Measurements from ENCODE around the gene SLC4A1.
A peak's percentile ranks its signal among the peaks of the same experiment; 100 is the strongest.

SLC4A1 gene

DNA sequence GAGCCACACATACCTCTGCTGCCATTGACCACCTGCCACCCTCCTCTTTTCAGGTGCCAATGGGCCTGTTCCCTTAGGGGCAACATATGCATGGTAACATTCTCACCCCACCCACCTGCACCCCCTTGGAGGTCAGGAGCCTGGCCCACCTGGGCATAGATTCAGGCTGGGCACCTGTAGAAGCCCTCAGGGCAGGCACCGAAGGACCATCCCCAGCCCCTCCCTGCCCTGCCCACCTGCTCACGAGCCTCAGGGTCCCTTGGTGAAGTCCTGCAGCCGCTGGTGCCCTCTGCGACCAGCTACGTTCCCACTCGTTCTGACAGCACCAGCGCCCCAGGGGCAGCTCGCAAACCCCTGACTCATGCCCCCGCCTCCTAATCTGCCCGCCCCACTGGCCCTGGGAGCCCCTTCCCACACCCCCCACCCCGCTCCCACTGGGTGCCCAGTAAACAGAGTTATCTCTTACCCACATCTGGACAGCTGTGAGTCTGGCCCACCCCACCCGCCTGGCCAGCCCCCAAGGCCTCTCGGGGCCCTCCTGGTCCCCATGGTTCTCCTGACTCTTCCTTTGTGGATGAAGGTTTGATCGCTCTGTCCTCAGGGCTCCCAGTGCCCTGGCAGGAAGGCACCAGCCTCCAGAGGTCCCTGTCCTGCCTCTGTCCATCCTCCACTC lies at the start of gene SLC4A1:
TSS of gene SLC4A1 (minus strand) at position 318 of the 673 bp plus-strand sequence. CDS start 5,269 bp downstream, outside the sequence.
- Histone ChIP-seq H3K36me3 (replicated peaks) (no peaks in the 10 kb centered on the region), H3K4me3 (ENCODE audit: low read depth, low read length) (no peak within 1 kb of the TSS), H3K27me3 (replicated peaks) (no peaks in the 10 kb centered on the region), H3K27ac (no peak within 1 kb of the TSS)
- no peak for DNase-seq
- TF ChIP-seq, protein P1, sequence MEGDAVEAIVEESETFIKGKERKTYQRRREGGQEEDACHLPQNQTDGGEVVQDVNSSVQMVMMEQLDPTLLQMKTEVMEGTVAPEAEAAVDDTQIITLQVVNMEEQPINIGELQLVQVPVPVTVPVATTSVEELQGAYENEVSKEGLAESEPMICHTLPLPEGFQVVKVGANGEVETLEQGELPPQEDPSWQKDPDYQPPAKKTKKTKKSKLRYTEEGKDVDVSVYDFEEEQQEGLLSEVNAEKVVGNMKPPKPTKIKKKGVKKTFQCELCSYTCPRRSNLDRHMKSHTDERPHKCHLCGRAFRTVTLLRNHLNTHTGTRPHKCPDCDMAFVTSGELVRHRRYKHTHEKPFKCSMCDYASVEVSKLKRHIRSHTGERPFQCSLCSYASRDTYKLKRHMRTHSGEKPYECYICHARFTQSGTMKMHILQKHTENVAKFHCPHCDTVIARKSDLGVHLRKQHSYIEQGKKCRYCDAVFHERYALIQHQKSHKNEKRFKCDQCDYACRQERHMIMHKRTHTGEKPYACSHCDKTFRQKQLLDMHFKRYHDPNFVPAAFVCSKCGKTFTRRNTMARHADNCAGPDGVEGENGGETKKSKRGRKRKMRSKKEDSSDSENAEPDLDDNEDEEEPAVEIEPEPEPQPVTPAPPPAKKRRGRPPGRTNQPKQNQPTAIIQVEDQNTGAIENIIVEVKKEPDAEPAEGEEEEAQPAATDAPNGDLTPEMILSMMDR (IDR thresholded peaks at IDR 0.05; ENCODE audit: low read depth, low read length, missing control alignments): no peak
- in situ Hi-C loops (cut with HindIII; ENCODE audit: low pct_ligation_motif_present, low sequenced_read_pairs): no loop called here

DNA sequence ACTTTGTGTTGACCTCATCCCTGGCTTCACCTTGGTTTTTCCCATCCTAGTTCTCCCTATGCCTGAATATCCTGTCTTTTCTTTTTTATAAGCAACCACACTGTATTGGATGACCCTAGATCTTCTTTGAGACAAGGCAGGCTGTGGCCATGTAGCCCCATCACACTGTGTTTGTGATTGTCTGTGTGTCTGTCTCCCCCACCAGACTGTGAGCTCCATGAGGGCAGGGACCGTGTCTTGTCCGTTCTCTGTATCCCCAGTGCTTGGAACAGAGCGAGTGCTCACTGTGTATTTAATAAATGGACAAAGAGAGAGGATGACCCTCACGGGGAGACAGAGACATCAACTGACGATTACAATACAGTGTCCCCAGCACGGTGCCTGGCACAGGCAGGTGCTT lies 49.6 kb upstream of the SLC4A1 start:
- Histone ChIP-seq H3K27ac (no peak overlapping the region), H3K27me3 (replicated peaks) (peaks cover 26% of the 10 kb centered on the region), H3K4me3 (ENCODE audit: low read depth, low read length) (no peak overlapping the region), H3K36me3 (replicated peaks) (peaks cover 20% of the 10 kb centered on the region)
- TF ChIP-seq, protein P1 (IDR thresholded peaks at IDR 0.05; ENCODE audit: low read depth, low read length, missing control alignments): no peak
- no peak for DNase-seq
- in situ Hi-C loops (cut with HindIII; ENCODE audit: low pct_ligation_motif_present, low sequenced_read_pairs): no loop called here

DNA sequence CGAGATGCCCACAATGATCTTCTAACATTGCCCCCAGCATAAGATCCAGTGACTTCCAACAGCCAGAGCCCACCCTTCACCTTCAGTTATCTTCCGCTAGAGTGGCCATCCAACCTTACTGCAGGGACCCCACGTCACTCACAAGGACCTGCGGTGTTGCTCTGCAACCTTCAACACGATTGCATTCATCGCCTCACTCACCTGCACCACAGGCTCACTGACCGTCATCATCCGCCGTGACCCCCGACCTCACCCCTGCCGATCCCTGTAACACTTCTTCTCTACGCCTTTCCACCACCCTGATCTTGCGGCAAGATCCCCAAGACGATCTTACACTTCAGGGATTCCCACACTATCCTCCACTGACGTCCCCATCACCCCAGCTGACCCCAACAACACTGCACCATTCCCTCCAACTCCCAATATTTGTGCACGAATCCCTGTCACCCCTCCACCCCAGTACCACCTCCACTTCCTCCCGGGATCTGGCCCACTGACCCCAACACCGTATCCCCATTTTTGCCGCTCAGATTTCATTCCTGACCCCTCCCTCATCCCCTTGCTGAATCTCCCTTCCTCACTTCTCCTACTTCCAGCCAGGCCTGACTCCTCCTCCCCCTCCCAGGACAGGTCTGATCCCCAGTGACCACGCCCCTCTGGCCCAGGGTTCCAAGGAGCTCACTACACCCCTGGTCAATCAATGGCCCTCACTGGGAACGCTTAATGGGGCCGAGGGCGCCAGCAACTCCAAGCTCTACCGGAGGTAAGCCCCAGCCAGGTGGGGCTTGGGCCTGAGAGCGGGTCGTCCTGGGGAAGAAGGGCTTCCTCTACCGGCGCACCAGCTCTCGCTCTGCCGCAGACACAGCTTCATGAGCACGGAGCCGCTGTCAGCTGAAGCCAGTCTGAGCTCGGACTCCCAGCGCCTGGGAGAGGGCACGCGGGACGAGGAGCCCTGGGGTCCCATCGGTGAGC lies 48.1 kb upstream of the SLC4A1 start:
- H3K27me3 ChIP-seq (replicated peaks): peaks cover 26% of the 10 kb centered on the region
- in situ Hi-C loops (cut with HindIII; ENCODE audit: low pct_ligation_motif_present, low sequenced_read_pairs): no loop called here
- H3K36me3 ChIP-seq (replicated peaks): peaks cover 13% of the 10 kb centered on the region

DNA sequence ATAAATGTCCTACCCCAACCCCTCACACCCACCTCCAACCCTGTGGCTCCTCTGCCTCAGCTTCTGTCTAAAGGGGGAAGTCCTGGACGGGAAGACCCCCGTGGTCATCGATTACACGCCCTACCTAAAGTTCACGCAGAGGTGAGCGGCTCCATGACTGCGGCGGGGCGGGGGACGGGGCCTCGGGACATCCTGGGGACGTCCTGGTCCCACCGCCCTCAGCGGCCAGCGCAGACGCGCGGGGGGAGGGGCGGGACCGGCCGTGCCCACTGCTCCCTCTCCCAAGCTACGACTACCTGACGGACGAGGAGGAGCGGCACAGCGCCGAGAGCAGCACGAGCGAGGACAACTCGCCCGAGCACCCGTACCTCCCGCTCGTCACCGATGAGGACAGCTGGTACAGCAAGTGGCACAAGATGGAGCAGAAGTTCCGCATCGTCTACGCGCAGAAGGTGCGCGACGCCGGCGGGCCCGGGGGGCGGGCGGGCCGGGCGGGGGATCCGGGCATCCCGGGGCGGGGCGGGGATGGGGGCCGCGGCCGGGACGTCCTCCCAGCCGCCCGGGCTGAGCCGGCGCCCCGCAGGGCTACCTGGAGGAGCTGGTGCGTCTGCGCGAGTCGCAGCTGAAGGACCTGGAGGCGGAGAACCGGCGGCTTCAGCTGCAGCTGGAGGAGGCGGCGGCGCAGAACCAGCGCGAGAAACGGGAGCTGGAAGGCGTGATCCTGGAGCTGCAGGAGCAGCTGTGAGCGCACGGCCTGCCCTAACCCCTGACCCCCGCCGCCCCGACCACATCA lies 47.1 kb upstream of the SLC4A1 start:
- Histone ChIP-seq H3K4me3 (ENCODE audit: low read depth, low read length) (peak overlapping the region; percentile 35), H3K27me3 (replicated peaks) (peaks cover 26% of the 10 kb centered on the region), H3K36me3 (replicated peaks) (peaks cover 5% of the 10 kb centered on the region), H3K27ac (no peak overlapping the region)
- peak; percentile 36 for DNase-seq
- TF ChIP-seq, protein P1 (IDR thresholded peaks at IDR 0.05; ENCODE audit: low read depth, low read length, missing control alignments): no peak
- in situ Hi-C loops (cut with HindIII; ENCODE audit: low pct_ligation_motif_present, low sequenced_read_pairs): no loop called here

More for the DNA sequence above, 48.1 kb upstream of the SLC4A1 start:
- TF ChIP-seq, protein P1 (IDR thresholded peaks at IDR 0.05; ENCODE audit: low read depth, low read length, missing control alignments): no peak
- H3K4me3 ChIP-seq (ENCODE audit: low read depth, low read length): no peak overlapping the region
- no peak overlapping the region for H3K27ac ChIP-seq
- DNase-seq: no peak

DNA sequence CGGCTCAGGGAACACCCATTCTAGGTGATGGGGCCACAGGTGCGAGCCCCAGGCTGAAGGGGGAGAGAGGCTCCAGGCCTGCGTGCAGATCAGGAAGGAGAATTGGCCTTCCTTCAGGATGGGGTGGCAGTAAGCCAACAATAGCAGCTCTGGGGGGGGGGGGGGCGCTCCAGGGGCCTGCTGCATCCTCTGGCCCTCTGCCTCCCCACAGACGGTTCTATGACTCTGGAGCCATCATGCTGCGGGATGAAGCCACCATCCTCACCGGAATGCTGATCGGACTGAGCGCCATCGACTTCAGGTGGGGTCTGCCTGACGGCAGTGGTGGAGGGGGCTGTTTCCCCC lies 46.6 kb upstream of the SLC4A1 start:
- Histone ChIP-seq H3K27me3 (replicated peaks) (peaks cover 26% of the 10 kb centered on the region), H3K27ac (no peak overlapping the region), H3K36me3 (replicated peaks) (peaks cover under 1% of the 10 kb centered on the region), H3K4me3 (ENCODE audit: low read depth, low read length) (no peak overlapping the region)
- TF ChIP-seq, protein P1 (IDR thresholded peaks at IDR 0.05; ENCODE audit: low read depth, low read length, missing control alignments): no peak
- in situ Hi-C loops (cut with HindIII; ENCODE audit: low pct_ligation_motif_present, low sequenced_read_pairs): no loop called here
- no peak for DNase-seq
